Posterior vena cava (tissue), 2 donors: Measurements from ENCODE around the gene ZDHHC11. TPM values are rescaled to one million over a fixed set of nuclear protein-coding genes. Genes with fewer than 3 reads are reported as not detected.

Experiments used
- DNase-seq: peaks from one replicate; pipeline ENCODE4 v3.0.0-alpha.2; 2020; ENCODE audit warnings: low spot score
- intact Hi-C, 2 donors: fragments of 100-400 bp; cut with DNase I; formaldehyde crosslinking; loops; one replicate each; pipeline versions ENCODE4 v1.14.1 to v1.14.2; 2022 to 2023
- total RNA-seq, 2 donors: library from RNA; stranded (reverse); fragmentation: NEBNext Ultra II Directional; extraction: Animal tissue kit (Norgen Biotek cat#: 25700); gene quantifications; one replicate each; pipeline ENCODE4 v1.2.1, GENCODE V29; 2021
- donor health status: DM: yes; HTN: yes; CAD: no.
- donor health status: DM: yes; HTN: yes; CAD: no.

Gene ZDHHC11
- total RNA-seq, 2 donors from 2014 or later: 8.9 to 29.1 TPM

DNA sequence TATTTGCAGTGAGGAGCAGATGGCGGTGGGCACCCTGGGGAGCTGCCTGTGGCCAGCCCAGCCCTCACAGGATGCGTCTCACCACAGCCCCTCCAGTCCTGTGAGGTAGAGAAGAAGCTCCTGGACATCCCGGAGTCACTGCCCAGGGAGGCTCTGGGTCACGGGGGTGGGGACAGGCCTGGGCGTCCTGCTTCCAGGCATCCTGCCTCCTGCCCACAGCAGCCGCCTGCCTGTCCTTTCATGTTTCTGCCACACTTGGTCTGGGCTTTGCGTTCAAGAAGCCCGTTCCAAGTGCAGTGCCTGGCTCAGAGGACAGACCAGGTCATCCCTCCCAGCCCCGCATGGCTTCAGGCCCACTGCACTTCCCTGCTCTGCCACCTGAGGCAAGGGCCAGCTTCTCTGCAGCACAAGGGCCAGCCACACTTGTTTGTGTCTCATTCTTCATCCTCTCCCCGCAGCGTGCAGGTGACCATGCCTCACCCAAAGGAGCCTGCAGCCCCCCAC, 104.5 kb downstream of the ZDHHC11 start:
- no peak for DNase-seq
- intact Hi-C loops: no loop called here

Other genes starting within 250 kb of the ZDHHC11 start
- gene CEP72, start 238.6 kb downstream of the ZDHHC11 start, total RNA-seq: 1 to 10 TPM; 1.9 to 2.4 TPM
- 10 to 100 TPM in 1 of 2 donors, 1 to 10 TPM in 1; 9.8 to 10.8 TPM for gene TPPP, start 157.6 kb downstream of the ZDHHC11 start, total RNA-seq
- 10 to 100 TPM in 1 of 2 donors, 1 to 10 TPM in 1; 9.1 to 14.9 TPM for gene ZDHHC11B, start 66.3 kb downstream of the ZDHHC11 start, total RNA-seq
- 10 to 100 TPM; 28.6 to 36.0 TPM for gene BRD9, start 41.8 kb upstream of the ZDHHC11 start, total RNA-seq
- gene TRIP13, start 41.9 kb upstream of the ZDHHC11 start, total RNA-seq: 1 to 10 TPM in 1 of 2 donors, under 1 TPM in 1; 0.95 to 1.6 TPM
- 1 to 10 TPM; 2.7 to 5.0 TPM for gene NKD2, start 157.8 kb upstream of the ZDHHC11 start, total RNA-seq